HG02981 (cell line): Measurements from ENCODE around the gene SEC23A.

Experiments used
- ATAC-seq: cut with Tn5 transposase; IDR thresholded peaks from one replicate; pipeline ENCODE4 v1.9.1; 2021; ENCODE audit warnings: mild to moderate bottlenecking, moderate library complexity; ENCODE audit not compliant: unreplicated experiment

SEC23A gene

GRCh38 chr14:38994731-38995130 lies 108.3 kb downstream of the SEC23A start:
- no peak for ATAC-seq

DNA sequence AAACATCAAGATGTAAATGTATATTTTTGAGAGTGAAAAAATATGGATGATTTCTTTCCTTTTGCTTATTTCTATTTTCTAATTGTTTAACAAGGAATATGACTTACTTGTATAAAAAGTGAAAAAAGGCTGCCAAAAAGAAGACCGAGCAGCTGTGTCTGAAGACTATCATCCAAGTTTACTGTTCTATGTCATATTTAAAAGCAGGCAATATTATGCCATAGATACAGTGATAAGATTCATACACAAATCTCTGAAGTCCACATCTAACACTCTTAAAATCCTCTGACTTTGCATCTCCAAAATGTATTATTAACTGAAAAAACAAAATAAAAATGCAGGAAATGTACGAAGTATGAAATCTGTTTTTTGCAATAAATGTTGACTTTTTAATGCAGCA lies 109.1 kb downstream of the SEC23A start:
- ATAC-seq = no peak

DNA sequence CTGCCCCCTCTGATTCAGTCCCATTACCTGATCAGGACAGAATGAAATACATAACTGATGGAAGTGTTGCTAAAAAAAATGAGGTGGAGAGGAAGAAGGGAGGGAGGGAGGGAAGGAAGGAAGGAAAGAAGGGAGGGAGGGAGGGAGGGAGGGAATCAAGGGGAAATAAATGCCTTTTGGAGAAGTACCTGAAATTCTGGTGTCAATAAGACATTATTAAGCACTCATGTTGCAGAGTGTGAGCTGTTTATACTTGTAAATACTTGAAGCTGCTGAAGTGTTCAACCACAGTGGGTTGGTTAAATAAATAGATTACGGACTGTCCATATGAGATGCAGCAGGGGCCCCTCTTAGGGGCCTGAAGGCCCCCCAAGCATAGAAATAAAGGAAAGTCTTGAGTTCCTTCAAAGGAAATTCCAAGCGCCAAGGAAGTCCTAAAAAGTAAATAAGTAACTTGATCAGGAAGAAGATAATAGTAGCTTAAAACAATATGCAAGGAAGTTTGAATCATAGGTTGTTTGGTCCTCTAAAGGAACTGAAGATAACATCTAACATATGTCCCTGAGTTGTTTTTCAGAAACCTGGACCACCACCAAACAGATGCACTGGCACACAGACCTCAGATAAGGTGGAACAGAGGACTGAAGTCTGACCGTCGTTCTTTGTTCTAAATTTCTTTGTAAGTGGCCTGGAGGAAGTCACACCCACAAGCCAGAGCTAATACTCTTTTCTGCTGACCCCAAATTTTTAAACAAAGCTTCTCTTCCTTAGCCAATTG lies 110.8 kb downstream of the SEC23A start:
- no peak for ATAC-seq

GRCh38 chr14:38991299-38991698 lies 111.7 kb downstream of the SEC23A start:
- ATAC-seq = no peak

GRCh38 chr14:38989922-38990546 lies 113.0 kb downstream of the SEC23A start:
- ATAC-seq = peak; percentile 84

DNA sequence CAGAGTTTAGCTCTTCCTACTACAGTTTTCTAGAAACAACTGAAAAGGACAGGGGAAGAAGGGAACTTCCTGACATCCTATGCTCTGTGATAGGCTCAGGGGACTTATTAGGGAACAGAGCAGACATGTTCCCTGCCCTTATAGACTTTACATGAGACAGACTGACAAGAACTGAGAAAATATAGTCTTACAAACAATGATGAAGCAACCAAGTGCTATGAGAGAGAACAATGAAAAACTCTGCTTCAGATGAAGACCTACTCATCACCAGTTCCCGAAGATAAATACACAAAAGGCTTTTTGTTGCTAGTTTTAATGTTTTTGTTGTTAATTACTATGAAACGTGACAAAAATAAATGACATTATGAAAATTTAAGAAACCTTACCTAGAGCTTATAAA lies 115.3 kb downstream of the SEC23A start:
- ATAC-seq = no peak

DNA sequence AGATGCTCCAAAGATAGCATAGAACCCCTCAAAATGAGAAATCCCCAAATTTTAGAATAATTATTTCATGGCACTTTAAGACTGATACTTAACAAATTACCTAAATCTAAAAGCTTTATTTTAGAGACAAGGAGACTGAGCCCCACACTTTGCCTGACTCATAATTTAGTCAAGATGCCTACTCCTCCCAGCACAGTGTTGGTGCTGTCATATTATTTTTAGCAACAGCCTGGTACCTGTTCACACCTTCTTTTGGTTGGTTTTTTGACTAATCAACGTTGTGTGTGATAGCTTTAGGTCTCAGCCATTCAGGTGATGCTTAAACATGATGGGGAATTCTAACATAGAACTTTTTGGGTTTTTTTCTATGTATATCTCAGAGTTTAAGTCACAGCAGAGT lies 120.2 kb downstream of the SEC23A start:
- ATAC-seq = no peak

DNA sequence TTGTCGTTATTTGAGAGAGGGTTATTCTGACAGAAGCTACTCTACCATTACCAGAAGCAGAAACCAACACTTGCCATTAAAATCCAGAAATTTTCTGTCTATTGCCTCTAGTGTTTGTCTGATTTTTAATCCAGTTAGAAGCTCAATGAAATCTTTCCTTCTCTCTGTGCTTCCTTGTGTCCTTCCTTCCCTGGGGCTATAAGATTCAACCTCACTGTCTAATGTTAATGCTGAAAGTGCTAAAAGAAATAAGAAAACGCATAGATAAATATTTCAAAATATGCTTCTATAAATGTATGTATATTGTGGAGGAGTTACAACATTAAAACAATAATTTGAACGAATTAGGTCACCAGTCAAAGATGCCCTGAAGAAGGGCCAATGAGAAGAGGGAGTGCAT lies 120.8 kb downstream of the SEC23A start:
- ATAC-seq = no peak
